ENCODE data around the gene FRMD6. TPM values are rescaled to one million over a fixed set of nuclear protein-coding genes. Genes with fewer than 3 reads are reported as not detected.

The FRMD6 gene
- total and polyA plus RNA-seq, 8 donors: 19.8 to 33.5 (median 28.9) TPM

GRCh38 chr14:51727526-51727925 lies 75.8 kb downstream of the FRMD6 start:
- TF ChIP-seq CTCF (IDR thresholded peaks at IDR 0.05): no peak
- no peak for ATAC-seq
- no peak for DNase-seq
- Histone ChIP-seq H3K27ac (no peak overlapping the region), H3K9me3 (no peaks in the 10 kb centered on the region), H3K4me1 (no peaks in the 10 kb centered on the region), H3K27me3 (no peaks in the 10 kb centered on the region), H3K4me3 (no peak overlapping the region), H3K36me3 (no peaks in the 10 kb centered on the region)
- intact Hi-C loops (cut with DNase I): no loop called here

- Histone ChIP-seq H3K4me1 (no peaks in the 10 kb centered on the region), H3K27ac (no peak overlapping the region), H3K27me3 (no peaks in the 10 kb centered on the region), H3K4me3 (no peak overlapping the region), H3K36me3 (no peaks in the 10 kb centered on the region), H3K9me3 (no peaks in the 10 kb centered on the region)
- ATAC-seq (no peak), DNase-seq (no peak)
- intact Hi-C loops (cut with DNase I): no loop called here
- TF ChIP-seq CTCF (IDR thresholded peaks at IDR 0.05): no peak
Measured at GRCh38 chr14:51730098-51730497, 78.4 kb downstream of the FRMD6 start.

GRCh38 chr14:51730684-51731083 lies 79.0 kb downstream of the FRMD6 start:
- intact Hi-C loops (cut with DNase I): no loop called here
- H3K27ac ChIP-seq: no peak overlapping the region
- H3K4me1 ChIP-seq: no peaks in the 10 kb centered on the region
- peaks cover 0 to 2% of the 10 kb centered on the region in 2 donors for H3K27me3 ChIP-seq
- TF ChIP-seq CTCF (IDR thresholded peaks at IDR 0.05): no peak
- no peaks in the 10 kb centered on the region for H3K9me3 ChIP-seq
- no peak for DNase-seq
- ATAC-seq: no peak
- no peaks in the 10 kb centered on the region for H3K36me3 ChIP-seq
- H3K4me3 ChIP-seq: no peak overlapping the region

GRCh38 chr14:51732494-51733112 lies 80.9 kb downstream of the FRMD6 start:
- Histone ChIP-seq H3K36me3 (no peaks in the 10 kb centered on the region), H3K9me3 (no peaks in the 10 kb centered on the region), H3K4me3 (no peak overlapping the region), H3K27ac (no peak overlapping the region), H3K4me1 (no peaks in the 10 kb centered on the region), H3K27me3 (peaks cover 0 to 5% of the 10 kb centered on the region in 2 donors)
- intact Hi-C loops (cut with DNase I): no loop called here
- no peak for ATAC-seq
- no peak for TF ChIP-seq CTCF (IDR thresholded peaks at IDR 0.05)
- DNase-seq: no peak

- H3K27ac ChIP-seq: no peak overlapping the region
- H3K4me1 ChIP-seq: no peaks in the 10 kb centered on the region
- H3K36me3 ChIP-seq: no peaks in the 10 kb centered on the region
- no peak overlapping the region for H3K4me3 ChIP-seq
- intact Hi-C loops (cut with DNase I): no loop called here
- no peak for TF ChIP-seq CTCF (IDR thresholded peaks at IDR 0.05)
- ATAC-seq (no peak), DNase-seq (no peak)
- H3K27me3 ChIP-seq: peaks cover 0 to 5% of the 10 kb centered on the region in 2 donors
- no peaks in the 10 kb centered on the region for H3K9me3 ChIP-seq
Measured at GRCh38 chr14:51733147-51733546, 81.4 kb downstream of the FRMD6 start.
